Spleen (tissue), 11 donors: ENCODE results near the gene NKD1. TPM values are rescaled to one million over a fixed set of nuclear protein-coding genes. Genes with fewer than 3 reads are reported as not detected.

Experiments used
- DNase-seq: peaks from one replicate; pipeline ENCODE4 v3.0.0-alpha.2; 2020
- H3K27ac ChIP-seq, 8 donors: fragments of 200-600 bp; sonication (generic) in 7 of 8; 1 replicate in 4 of 8; 2 replicates in 4 of 8; pipeline versions ENCODE4 v1.5.0 to v1.8.0; 2016 to 2021; ENCODE audit warnings: inconsistent platforms in 4 of 8, mild to moderate bottlenecking in 4 of 8, moderate library complexity in 1 of 8
- H3K27me3 ChIP-seq, 7 donors: fragments of 200-600 bp; sonication (generic) in 6 of 7; replicated peaks in 1 of 7; 1 replicate in 4 of 7; 2 replicates in 3 of 7; pipeline versions ENCODE4 v1.5.0 to v1.8.0; 2016 to 2021; ENCODE audit warnings: inconsistent platforms in 3 of 7, mild to moderate bottlenecking in 1 of 7
- H3K36me3 ChIP-seq, 6 donors: fragments of 200-600 bp; sonication (generic) in 5 of 6; 1 replicate in 4 of 6; 2 replicates in 2 of 6; pipeline versions ENCODE4 v1.5.0 to v1.8.0; 2016 to 2021; ENCODE audit warnings: inconsistent platforms in 2 of 6
- H3K4me1 ChIP-seq, 6 donors: fragments of 200-600 bp; sonication (generic) in 5 of 6; 1 replicate in 3 of 6; 2 replicates in 3 of 6; pipeline versions ENCODE4 v1.5.0 to v1.8.0; 2016 to 2021; ENCODE audit warnings: inconsistent platforms in 3 of 6
- H3K4me3 ChIP-seq, 8 donors: fragments of 200-600 bp; sonication (generic) in 7 of 8; 1 replicate in 4 of 8; 2 replicates in 4 of 8; pipeline versions ENCODE4 v1.5.0 to v1.8.0; 2016 to 2021; ENCODE audit warnings: inconsistent platforms in 4 of 8, mild to moderate bottlenecking in 4 of 8, moderate library complexity in 2 of 8
- H3K9me3 ChIP-seq, 8 donors: fragments of 200-600 bp; sonication (generic) in 7 of 8; 1 replicate in 4 of 8; 2 replicates in 4 of 8; pipeline versions ENCODE4 v1.5.0 to v1.8.0; 2016 to 2021; ENCODE audit warnings: inconsistent platforms in 4 of 8
- POLR2A ChIP-seq, 3 donors: fragments of 450-650 bp; IDR thresholded peaks; one replicate each; pipeline ENCODE4 v1.5.1; 2017; ENCODE audit warnings: antibody characterized with exemption in 3 of 3, mild to moderate bottlenecking in 1 of 3
- POLR2AphosphoS5 ChIP-seq, 3 donors: sonication (generic); formaldehyde crosslinking; IDR thresholded peaks; one replicate each; pipeline ENCODE4 v1.5.1; 2017; ENCODE audit warnings: antibody characterized with exemption in 3 of 3
- WGBS, 5 donors: extraction: QIAGEN DNeasy Blood & Tissue Kit in 3 of 5; methylation state at CpG; one replicate each; pipeline versions ENCODE4 v1.1.5 to v1.1.7; 2013 to 2018; 5-methylcytosine and 5-hydroxymethylcytosine counted together
- intact Hi-C: fragments of 100-400 bp; cut with DNase I; formaldehyde crosslinking; loops from one replicate; pipeline ENCODE4 v1.15.0; 2023; ENCODE audit warnings: low total_unique reads
- polyA plus RNA-seq, 3 donors: library from polyadenylated mRNA; stranded (reverse); fragments of 200-250 nt; gene quantifications; one replicate each; pipeline ENCODE4 v1.2.1, GENCODE V29; 2013
- total RNA-seq, 7 donors: library from RNA; depleted of rRNA in 3 of 7; stranded (reverse); fragments of >200 nt in 3 of 7; fragmentation: NEBNext Ultra II Directional in 4 of 7; extraction: Animal tissue kit (Norgen Biotek cat#: 25700) in 4 of 7; gene quantifications; one replicate each; pipeline versions ENCODE4 v1.1.0 to v1.2.1, GENCODE V29; 2016 to 2021
- TF ChIP-seq, protein P1 (sequence below), 11 experiments: fragments of 200-600 bp in 7 of 11; fragments of 450-650 bp in 4 of 11; sonication (generic) in 4 of 11; IDR thresholded peaks in 8 of 11; conservative IDR thresholded peaks in 3 of 11; 1 replicate in 7 of 11; 2 replicates in 4 of 11; pipeline versions ENCODE4 v1.4.0 to v1.8.0; 2016 to 2021; ENCODE audit warnings: antibody characterized with exemption in 11 of 11, inconsistent platforms in 4 of 11, mild to moderate bottlenecking in 1 of 11
- donor health status: healthy with polysubstance abuse.
- donor health status: DM: no; HTN: no; CAD: no; lungs with moderate emphysema.
- donor health status: DM: no; HTN: no; CAD: no.
- donor health status: Bipolar disorder and iron deficiency.
- donor health status: healthy.
- donor health status: DM: no; HTN: no; CAD: no.
- donor health status: DM: yes; HTN: yes; CAD: no.

Gene NKD1
- total and polyA plus RNA-seq, 10 donors = 0.11 to 15.2 (median 3.6) TPM

DNA sequence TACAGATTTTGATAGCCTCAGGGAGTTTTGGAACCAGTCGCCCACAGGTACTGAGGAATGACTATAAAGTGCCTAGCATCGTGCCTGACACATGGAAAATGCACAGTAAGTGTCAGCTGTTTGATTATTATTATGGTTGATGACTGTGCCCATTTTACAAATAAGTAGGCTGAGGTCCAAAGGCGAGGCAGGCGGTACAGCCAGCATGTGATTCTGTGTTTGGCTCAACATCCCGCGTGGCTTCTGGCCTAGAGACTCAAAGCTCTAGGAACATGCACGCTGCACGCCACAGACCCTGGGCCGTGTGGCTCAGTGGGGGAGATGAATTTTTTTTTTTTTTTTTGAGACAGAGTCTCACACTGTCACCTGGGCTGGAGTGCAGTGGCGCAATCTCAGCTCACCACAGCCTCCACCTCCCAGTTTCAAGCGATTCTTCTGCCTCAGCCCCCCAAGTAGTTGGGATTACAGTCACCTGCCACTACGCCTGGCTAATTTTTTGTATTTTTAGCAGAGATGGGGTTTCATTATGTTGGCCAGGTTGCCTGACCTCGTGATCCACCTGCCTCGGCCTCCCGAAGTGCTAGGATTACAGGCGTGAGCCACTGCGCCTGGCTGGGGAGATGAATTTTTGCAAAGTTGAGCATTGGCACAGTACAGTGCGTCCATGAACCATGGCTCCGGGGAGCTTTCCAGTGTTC is 57.7 kb downstream of the NKD1 start:
- Histone ChIP-seq H3K27ac (no peak overlapping the region), H3K27me3 (no peaks in the 10 kb centered on the region), H3K4me1 (peaks cover 0 to 34% (median 16%) of the 10 kb centered on the region in 6 donors), H3K9me3 (no peaks in the 10 kb centered on the region), H3K36me3 (no peaks in the 10 kb centered on the region), H3K4me3 (no peak overlapping the region)
- intact Hi-C loops = no loop called here
- TF ChIP-seq POLR2AphosphoS5 (IDR thresholded peaks at IDR 0.05) (no peak), POLR2A (IDR thresholded peaks at IDR 0.05) (no peak)
- TF ChIP-seq, protein P1, sequence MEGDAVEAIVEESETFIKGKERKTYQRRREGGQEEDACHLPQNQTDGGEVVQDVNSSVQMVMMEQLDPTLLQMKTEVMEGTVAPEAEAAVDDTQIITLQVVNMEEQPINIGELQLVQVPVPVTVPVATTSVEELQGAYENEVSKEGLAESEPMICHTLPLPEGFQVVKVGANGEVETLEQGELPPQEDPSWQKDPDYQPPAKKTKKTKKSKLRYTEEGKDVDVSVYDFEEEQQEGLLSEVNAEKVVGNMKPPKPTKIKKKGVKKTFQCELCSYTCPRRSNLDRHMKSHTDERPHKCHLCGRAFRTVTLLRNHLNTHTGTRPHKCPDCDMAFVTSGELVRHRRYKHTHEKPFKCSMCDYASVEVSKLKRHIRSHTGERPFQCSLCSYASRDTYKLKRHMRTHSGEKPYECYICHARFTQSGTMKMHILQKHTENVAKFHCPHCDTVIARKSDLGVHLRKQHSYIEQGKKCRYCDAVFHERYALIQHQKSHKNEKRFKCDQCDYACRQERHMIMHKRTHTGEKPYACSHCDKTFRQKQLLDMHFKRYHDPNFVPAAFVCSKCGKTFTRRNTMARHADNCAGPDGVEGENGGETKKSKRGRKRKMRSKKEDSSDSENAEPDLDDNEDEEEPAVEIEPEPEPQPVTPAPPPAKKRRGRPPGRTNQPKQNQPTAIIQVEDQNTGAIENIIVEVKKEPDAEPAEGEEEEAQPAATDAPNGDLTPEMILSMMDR (IDR thresholded peaks at IDR 0.05 in 8 of 11, conservative IDR thresholded peaks at IDR 0.05 in 3 of 11) = no peak
- no peak for DNase-seq
- WGBS, 5 donors = 80 to 92% (median 90%) methylated on average over 17 to 19 of the region's 19 CpGs

DNA sequence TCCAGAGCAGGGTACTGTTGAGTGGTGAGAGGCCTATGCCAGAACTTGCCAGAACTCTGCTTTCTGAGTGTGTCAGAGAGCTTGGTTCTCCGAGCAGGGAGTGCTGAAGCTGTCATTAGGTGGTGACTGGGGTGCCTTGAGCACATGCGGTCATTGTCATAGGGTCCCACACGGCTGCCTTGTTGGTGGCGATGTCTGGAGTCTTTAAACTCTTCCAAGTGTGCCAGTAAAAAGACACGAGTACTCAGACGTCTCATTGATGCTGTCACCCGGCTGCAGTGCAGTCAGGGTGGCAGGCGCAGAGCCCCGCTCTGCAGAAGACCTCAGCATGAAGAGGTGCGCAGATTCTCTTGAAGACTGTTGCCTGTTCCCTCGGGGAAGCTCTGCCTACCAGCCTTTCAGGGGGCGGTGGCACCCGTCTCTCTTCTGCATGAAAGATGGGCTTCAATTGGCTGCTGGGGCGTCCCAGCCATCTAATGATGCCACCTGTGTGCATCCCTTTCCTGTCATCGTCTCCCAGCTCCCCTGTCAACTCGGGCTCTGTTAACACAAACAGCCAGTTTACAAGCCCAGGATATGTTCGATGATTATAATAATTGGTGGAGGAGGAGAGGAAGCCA is 58.3 kb downstream of the NKD1 start:
- whole genome bisulfite sequencing, 5 donors = 78 to 90% (median 86%) methylated on average over 10 to 17 of the region's 17 CpGs
- H3K36me3 ChIP-seq = no peaks in the 10 kb centered on the region
- no peaks in the 10 kb centered on the region for H3K9me3 ChIP-seq
- TF ChIP-seq POLR2A (IDR thresholded peaks at IDR 0.05) (no peak), POLR2AphosphoS5 (IDR thresholded peaks at IDR 0.05) (no peak)
- TF ChIP-seq, protein P1 (IDR thresholded peaks at IDR 0.05 in 8 of 11, conservative IDR thresholded peaks at IDR 0.05 in 3 of 11) = no peak
- H3K27ac ChIP-seq = no peak overlapping the region
- intact Hi-C loops = no loop called here
- H3K4me1 ChIP-seq = peaks cover 0 to 33% (median 15%) of the 10 kb centered on the region in 6 donors
- H3K27me3 ChIP-seq = no peaks in the 10 kb centered on the region
- no peak for DNase-seq
- H3K4me3 ChIP-seq = no peak overlapping the region

DNA sequence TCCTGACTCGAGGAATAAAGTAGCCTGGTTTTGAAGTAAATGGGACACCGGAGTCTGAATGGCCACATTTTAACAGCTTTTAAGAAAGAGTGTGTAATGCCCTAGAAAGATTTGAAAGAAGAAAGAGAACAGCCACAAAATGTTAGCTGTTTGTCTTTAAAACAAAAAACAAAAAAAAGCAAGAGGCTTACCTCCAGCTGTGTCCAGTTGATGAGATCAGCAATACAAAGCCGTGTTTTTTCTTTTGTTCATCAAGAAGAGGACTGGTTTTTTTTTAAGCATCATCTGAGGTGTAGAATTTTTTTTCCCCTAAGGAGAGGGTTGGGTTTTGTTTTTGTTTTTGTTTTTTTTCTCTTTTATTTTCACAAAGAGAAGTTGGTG is 58.8 kb downstream of the NKD1 start:
- Histone ChIP-seq H3K9me3 (no peaks in the 10 kb centered on the region), H3K27ac (no peak overlapping the region), H3K4me3 (no peak overlapping the region), H3K36me3 (no peaks in the 10 kb centered on the region), H3K27me3 (no peaks in the 10 kb centered on the region), H3K4me1 (peaks cover 0 to 33% (median 14%) of the 10 kb centered on the region in 6 donors)
- WGBS, 5 donors = 74 to 83% (median 77%) methylated on average over 3 of the region's 3 CpGs
- DNase-seq = no peak
- TF ChIP-seq POLR2AphosphoS5 (IDR thresholded peaks at IDR 0.05) (no peak), POLR2A (IDR thresholded peaks at IDR 0.05) (no peak)
- TF ChIP-seq, protein P1 (IDR thresholded peaks at IDR 0.05 in 8 of 11, conservative IDR thresholded peaks at IDR 0.05 in 3 of 11) = no peak
- intact Hi-C loops = no loop called here

DNA sequence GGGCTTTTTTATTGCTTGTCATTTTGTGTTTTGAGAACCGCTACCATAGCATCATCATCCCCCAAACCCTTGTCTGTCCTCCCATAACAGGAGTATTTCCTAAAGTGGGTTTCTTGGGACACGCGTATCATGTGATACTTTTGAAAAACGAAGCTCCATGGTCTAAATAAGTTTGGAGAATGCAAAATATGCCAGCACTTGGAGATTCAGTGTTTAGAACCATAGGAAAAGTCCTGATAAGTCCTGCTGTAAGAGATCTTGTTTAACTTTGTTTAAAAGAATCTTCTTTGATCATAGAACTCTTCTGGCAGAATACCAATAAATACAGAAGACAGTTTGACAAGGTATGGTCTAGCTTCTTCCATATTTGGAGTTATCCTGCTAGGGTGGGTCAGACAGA is 59.3 kb downstream of the NKD1 start:
- intact Hi-C loops = no loop called here
- TF ChIP-seq, protein P1 (IDR thresholded peaks at IDR 0.05 in 8 of 11, conservative IDR thresholded peaks at IDR 0.05 in 3 of 11) = no peak
- TF ChIP-seq POLR2AphosphoS5 (IDR thresholded peaks at IDR 0.05) = no peak
- no peak for TF ChIP-seq POLR2A (IDR thresholded peaks at IDR 0.05)
- Histone ChIP-seq H3K27me3 (no peaks in the 10 kb centered on the region), H3K4me3 (no peak overlapping the region), H3K27ac (no peak overlapping the region), H3K9me3 (no peaks in the 10 kb centered on the region), H3K36me3 (no peaks in the 10 kb centered on the region), H3K4me1 (peaks cover 0 to 33% (median 13%) of the 10 kb centered on the region in 6 donors)
- DNase-seq = no peak
- 73 to 87% (median 81%) methylated on average over 4 of the region's 4 CpGs for WGBS, 5 donors
